Renal cortex interstitium (tissue), 11 donors: ENCODE results near the gene WIPF1. TPM values are rescaled to one million over a fixed set of nuclear protein-coding genes. Genes with fewer than 3 reads are reported as not detected.

Experiments used
- DNase-seq, 11 donors: peaks; one replicate each; pipeline ENCODE4 v3.0.0-alpha.2; 2013; ENCODE audit warnings: low read depth in 9 of 11, low spot score in 4 of 11; ENCODE audit errors: extremely low read depth in 1 of 11
- polyA plus RNA-seq, 3 donors: library from polyadenylated mRNA; unstranded; fragments of 120-200 nt; gene quantifications; one replicate each; pipeline ENCODE4 v1.2.1, GENCODE V29; 2013; ENCODE audit not compliant: insufficient read length in 3 of 3

WIPF1 gene
- polyA plus RNA-seq, 3 donors, result 25.1 to 30.1 (median 25.3) TPM

DNA sequence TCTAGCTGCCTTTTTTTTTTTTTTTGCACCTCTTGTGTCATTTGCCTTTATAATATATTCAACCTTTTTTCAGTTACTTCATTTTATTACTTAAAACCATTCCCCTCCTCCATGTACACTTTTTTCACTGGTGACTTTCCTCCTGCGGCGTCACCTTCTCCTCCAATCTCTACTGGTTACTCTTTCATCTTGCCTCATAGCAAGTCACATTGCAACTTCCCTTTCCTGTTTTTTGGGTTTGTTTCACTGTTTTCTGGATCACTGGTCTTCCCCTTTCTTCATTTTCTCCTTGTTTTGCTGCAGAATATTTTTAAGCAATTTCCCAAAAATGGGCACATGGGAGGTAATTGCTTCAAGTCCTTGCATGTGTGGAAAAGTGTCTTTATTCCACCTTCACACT lies 73.1 kb downstream of the WIPF1 start:
- no peak for DNase-seq

DNA sequence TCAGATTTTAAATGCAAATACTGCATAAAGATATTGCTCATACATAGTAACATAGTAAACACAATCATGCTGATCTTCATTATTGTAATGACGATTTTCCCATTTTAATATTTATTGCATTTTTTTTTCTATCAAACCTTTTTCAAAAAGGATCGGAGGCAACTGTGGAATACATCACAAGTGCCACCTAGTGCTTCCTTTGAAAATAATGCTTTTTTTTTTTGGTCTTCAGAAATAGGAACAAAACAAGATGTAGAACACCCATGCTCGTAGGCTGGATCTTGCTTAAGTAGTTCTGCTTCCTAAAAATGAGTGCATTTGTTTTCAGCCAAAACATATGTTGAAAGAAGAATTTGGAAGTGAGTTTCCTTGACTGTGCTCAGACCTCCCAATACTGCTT lies 75.1 kb downstream of the WIPF1 start:
- peak in 1 of 11 donors; percentile 5 for DNase-seq

DNA sequence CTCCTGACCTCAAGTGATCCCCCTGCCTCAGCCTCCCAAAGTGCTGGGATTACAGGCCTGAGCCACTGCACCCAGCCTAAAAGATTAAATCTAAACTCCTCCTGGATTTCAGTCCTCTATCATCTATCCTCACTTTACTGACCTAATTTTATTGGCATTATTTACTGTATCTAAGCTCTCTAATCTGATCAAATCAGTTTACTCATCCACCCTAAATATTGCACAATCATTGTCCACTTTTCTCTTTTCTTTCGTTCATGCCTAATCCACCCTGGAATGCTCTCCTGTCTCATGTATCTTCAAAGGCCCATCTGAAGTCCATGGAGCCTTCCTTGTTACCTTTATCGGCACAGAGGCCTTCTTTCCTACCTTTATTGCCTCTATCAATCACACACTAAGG lies 79.2 kb downstream of the WIPF1 start:
- DNase-seq, result no peak

GRCh38 chr2:174516501-174517378 lies 80.9 kb downstream of the WIPF1 start:
- DNase-seq, result no peak

GRCh38 chr2:174512345-174512744 lies 85.3 kb downstream of the WIPF1 start:
- DNase-seq, result no peak

GRCh38 chr2:174511580-174512260 lies 85.9 kb downstream of the WIPF1 start:
- no peak for DNase-seq

DNA sequence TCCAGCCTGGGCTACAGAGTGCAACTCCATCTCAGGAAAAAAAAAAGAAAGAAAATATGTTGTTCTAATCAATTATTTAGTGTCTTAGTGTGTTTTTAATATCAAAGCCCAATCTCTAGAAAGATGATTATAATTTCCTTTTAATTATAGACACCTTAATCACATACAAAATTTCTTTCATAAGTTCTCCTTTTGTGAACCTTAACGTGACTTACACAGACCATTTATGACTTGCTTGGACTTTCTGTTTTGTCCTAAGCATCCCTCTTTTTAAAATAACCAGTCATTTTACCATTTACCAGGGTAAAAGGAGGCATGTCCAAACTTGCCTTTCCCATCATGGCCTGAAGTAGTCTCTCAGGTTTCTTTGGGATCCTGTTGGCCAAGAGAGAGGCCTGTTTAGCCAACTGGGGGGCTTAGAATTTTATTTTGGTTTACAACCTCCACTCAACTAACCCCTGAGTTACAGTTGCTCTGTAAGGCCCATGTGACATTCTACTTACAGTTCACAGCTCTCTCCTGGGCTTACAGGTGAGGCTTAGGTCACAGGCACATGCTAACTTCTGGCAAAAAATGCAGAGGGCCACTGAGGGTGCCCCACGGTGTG lies 86.9 kb downstream of the WIPF1 start:
- no peak for DNase-seq

Other genes starting within 250 kb of the WIPF1 start
- 10 to 100 TPM; 28.2 to 33.0 (median 29.3) TPM for gene SCRN3, start 202.1 kb downstream of the WIPF1 start, polyA plus RNA-seq
- 1 to 10 TPM; 5.3 to 9.5 (median 9.3) TPM for gene GPR155, start 110.8 kb downstream of the WIPF1 start, polyA plus RNA-seq
- 1 to 10 TPM; 3.4 to 4.7 (median 4.1) TPM for gene CHRNA1, start 166.7 kb upstream of the WIPF1 start, polyA plus RNA-seq